KMS-11 (cell line): Measurements from ENCODE around the gene SMTNL1.

ENCODE experiments used
- H2AFZ ChIP-seq: fragments of 200-600 bp; sonication (generic); 2 replicates; pipeline ENCODE4 v1.6.1; 2016; ENCODE audit warnings: antibody characterized with exemption, mixed run types, low read depth
- H3K27ac ChIP-seq: fragments of 200-600 bp; sonication (generic); 2 replicates; pipeline ENCODE4 v1.6.1; 2016; ENCODE audit warnings: mild to moderate bottlenecking, mixed run types
- H3K27me3 ChIP-seq: fragments of 200-600 bp; sonication (generic); 2 replicates; pipeline ENCODE4 v1.6.1; 2017; ENCODE audit warnings: mild to moderate bottlenecking, low read depth, mixed run types, moderate library complexity; ENCODE audit not compliant: insufficient read depth
- H3K36me3 ChIP-seq: fragments of 200-600 bp; sonication (generic); 2 replicates; pipeline ENCODE4 v1.6.1; 2017; ENCODE audit warnings: mild to moderate bottlenecking, mixed run types; ENCODE audit not compliant: insufficient read depth
- H3K4me1 ChIP-seq: fragments of 200-600 bp; sonication (generic); 2 replicates; pipeline ENCODE4 v1.6.1; 2016; ENCODE audit warnings: mild to moderate bottlenecking, low read depth, mixed run types; ENCODE audit not compliant: poor library complexity, severe bottlenecking
- H3K4me2 ChIP-seq: fragments of 200-600 bp; sonication (generic); 2 replicates; pipeline ENCODE4 v1.7.0; 2016; ENCODE audit warnings: mild to moderate bottlenecking, mixed run types
- H3K4me3 ChIP-seq: fragments of 200-600 bp; sonication (generic); IDR thresholded peaks from 2 replicates; pipeline ENCODE4 v1.6.1; 2017; ENCODE audit warnings: low read depth, low read length, mixed read lengths; ENCODE audit not compliant: insufficient read depth
- H3K79me2 ChIP-seq: fragments of 200-600 bp; sonication (generic); 2 replicates; pipeline ENCODE4 v1.6.1; 2016; ENCODE audit warnings: low read depth, mixed run types; ENCODE audit not compliant: insufficient read depth
- H3K9ac ChIP-seq: fragments of 200-600 bp; sonication (generic); 2 replicates; pipeline ENCODE4 v1.6.1; 2016; ENCODE audit warnings: mild to moderate bottlenecking, mixed run types
- H4K20me1 ChIP-seq: fragments of 200-600 bp; sonication (generic); 2 replicates; pipeline ENCODE4 v1.6.1; 2016; ENCODE audit warnings: mild to moderate bottlenecking, mixed run types; ENCODE audit not compliant: insufficient read depth
- CTCF ChIP-seq: fragments of 200-600 bp; sonication (generic); conservative IDR thresholded peaks from 2 replicates; pipeline ENCODE4 v1.6.1; 2017; ENCODE audit warnings: low read depth, mild to moderate bottlenecking, antibody characterized with exemption, low read length, moderate library complexity, mixed read lengths

The SMTNL1 gene

DNA sequence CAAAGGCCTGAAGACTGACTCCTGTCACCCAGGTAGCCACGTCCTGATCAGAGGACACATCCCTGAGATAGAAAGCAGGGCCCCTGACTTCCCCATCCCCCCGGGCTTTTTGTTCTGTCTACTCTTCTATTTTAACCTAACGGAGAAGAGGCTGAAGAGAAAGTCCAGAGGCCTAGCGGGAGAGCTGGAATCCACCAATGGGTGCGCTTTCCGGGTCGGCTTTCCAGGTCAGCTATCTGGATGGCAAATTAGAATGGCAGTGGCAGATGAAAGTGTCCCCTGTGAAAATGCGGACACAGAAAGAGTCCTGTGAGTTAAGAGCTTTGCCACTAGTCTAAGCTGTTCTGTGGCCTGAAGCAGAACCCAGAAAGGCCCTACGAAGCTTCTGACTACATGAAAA, 46.9 kb downstream of the SMTNL1 start:
- Histone ChIP-seq H3K27me3 (no peaks in the 10 kb centered on the region), H2AFZ (no peak overlapping the region), H3K27ac (no peak overlapping the region), H4K20me1 (no peaks in the 10 kb centered on the region), H3K9ac (no peak overlapping the region), H3K4me1 (peaks cover 14% of the 10 kb centered on the region), H3K4me2 (no peak overlapping the region), H3K79me2 (no peaks in the 10 kb centered on the region), H3K36me3 (no peaks in the 10 kb centered on the region), H3K4me3 (no peak overlapping the region)
- no peak for TF ChIP-seq CTCF

- Histone ChIP-seq H3K4me2 (peak overlapping the region; percentile 31; the same call in 1 of the 2 replicates), H2AFZ (no peak overlapping the region; the same call in 1 of the 2 replicates), H3K9ac (no peak overlapping the region), H3K27ac (no peak overlapping the region), H3K79me2 (no peaks in the 10 kb centered on the region), H4K20me1 (no peaks in the 10 kb centered on the region), H3K27me3 (no peaks in the 10 kb centered on the region), H3K4me1 (peaks cover 14% of the 10 kb centered on the region), H3K4me3 (no peak overlapping the region), H3K36me3 (no peaks in the 10 kb centered on the region)
- no peak for TF ChIP-seq CTCF
These were observed 47.9 kb downstream of the SMTNL1 start for GRCh38 chr11:57585301-57585700.

GRCh38 chr11:57586711-57587245, 49.4 kb downstream of the SMTNL1 start:
- no peak overlapping the region for H2AFZ ChIP-seq

DNA sequence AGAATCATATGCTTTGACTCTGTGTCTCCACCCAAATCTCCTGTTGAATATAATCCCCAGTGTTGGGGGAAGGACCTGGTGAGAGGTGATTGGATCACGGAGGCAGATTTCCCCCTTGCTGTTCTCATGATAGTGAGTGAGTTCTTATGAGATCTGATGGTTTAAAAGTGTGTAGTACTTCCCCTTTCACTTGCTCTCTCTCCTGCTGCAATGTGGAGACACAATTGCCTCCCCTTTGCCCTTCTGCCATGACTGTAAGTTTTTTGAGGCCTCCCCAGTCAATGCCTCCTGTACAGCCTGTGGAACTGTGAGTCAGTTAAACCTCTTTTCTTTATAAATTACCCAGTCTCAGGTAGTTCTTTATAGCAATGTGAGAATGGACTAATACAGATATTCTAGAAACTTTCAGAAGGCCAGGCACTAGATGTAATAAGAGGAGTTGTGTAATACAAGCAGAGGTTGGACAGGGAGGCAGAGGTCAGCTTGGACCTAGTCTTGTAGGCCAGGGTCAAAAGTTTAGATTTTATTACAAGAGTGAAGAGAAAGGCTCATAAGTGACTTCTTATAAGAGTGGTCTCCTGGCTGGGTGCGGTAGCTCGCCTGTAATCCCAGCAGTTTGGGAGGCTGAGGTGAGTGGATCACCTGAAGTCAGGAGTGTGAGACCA, 50.8 kb downstream of the SMTNL1 start:
- Histone ChIP-seq H3K9ac (no peak overlapping the region), H2AFZ (no peak overlapping the region), H3K4me3 (no peak overlapping the region), H4K20me1 (no peaks in the 10 kb centered on the region), H3K79me2 (no peaks in the 10 kb centered on the region), H3K27me3 (no peaks in the 10 kb centered on the region), H3K36me3 (no peaks in the 10 kb centered on the region), H3K4me2 (no peak overlapping the region), H3K4me1 (peaks cover 14% of the 10 kb centered on the region), H3K27ac (no peak overlapping the region)
- TF ChIP-seq CTCF, result no peak

More at GRCh38 chr11:57586711-57587245, 49.4 kb downstream of the SMTNL1 start:
- H3K79me2 ChIP-seq, result no peaks in the 10 kb centered on the region
- H4K20me1 ChIP-seq, result no peaks in the 10 kb centered on the region
- no peak for TF ChIP-seq CTCF
- no peaks in the 10 kb centered on the region for H3K27me3 ChIP-seq
- no peak overlapping the region for H3K4me3 ChIP-seq
- no peak overlapping the region for H3K27ac ChIP-seq
- no peak overlapping the region for H3K9ac ChIP-seq
- peaks cover 14% of the 10 kb centered on the region for H3K4me1 ChIP-seq
- no peak overlapping the region for H3K4me2 ChIP-seq
- H3K36me3 ChIP-seq, result no peaks in the 10 kb centered on the region
